HEK293 (cell line): ENCODE data around the gene STARD10.

Experiments
- BCL6B ChIP-seq: fragments of 450-650 bp; formaldehyde crosslinking; IDR thresholded peaks from 2 replicates; pipeline ENCODE4 v1.5.1; 2017; ENCODE audit warnings: missing biosample characterization, missing genetic modification characterization
- CTCF ChIP-seq: fragments of 450-650 bp; formaldehyde crosslinking; IDR thresholded peaks from 2 replicates; pipeline ENCODE4 v1.5.1; 2016; ENCODE audit warnings: missing biosample characterization, missing genetic modification characterization
- PRDM2 ChIP-seq: fragments of 450-650 bp; formaldehyde crosslinking; IDR thresholded peaks from 2 replicates; pipeline ENCODE4 v1.5.1; 2016; ENCODE audit warnings: missing biosample characterization, missing genetic modification characterization, borderline replicate concordance
- ZBTB1 ChIP-seq: fragments of 450-650 bp; formaldehyde crosslinking; IDR thresholded peaks from 2 replicates; pipeline ENCODE4 v1.5.1; 2016; ENCODE audit warnings: missing biosample characterization, missing genetic modification characterization
- ZNF518A ChIP-seq: fragments of 450-650 bp; formaldehyde crosslinking; conservative IDR thresholded peaks from 2 replicates; pipeline ENCODE4 v1.5.1; 2016; ENCODE audit warnings: low read depth, missing biosample characterization, missing genetic modification characterization
- ZNF561 ChIP-seq: fragments of 450-650 bp; IDR thresholded peaks from 2 replicates; pipeline ENCODE4 v1.5.1; 2018; ENCODE audit warnings: missing biosample characterization, missing genetic modification characterization, borderline replicate concordance
- ZXDB ChIP-seq: fragments of 450-650 bp; formaldehyde crosslinking; IDR thresholded peaks from 2 replicates; pipeline ENCODE4 v1.5.1; 2016; ENCODE audit warnings: missing biosample characterization, missing genetic modification characterization

- TF ChIP-seq CTCF (no peak), ZBTB1 (tag by site-specific recombination) (no peak), ZNF518A (tag by site-specific recombination) (no peak), BCL6B (tag by site-specific recombination) (no peak), PRDM2 (tag by site-specific recombination) (no peak), ZXDB (tag by site-specific recombination) (no peak), ZNF561 (tag by site-specific recombination) (no peak)
Measured at GRCh38 chr11:72840780-72841179, 46.9 kb upstream of the STARD10 start.
